Mesenchymal stem cell (in vitro differentiated cells and primary cell): ENCODE data around the gene STEAP3.

Experiments
- DNase-seq: peaks from one replicate; pipeline ENCODE4 v3.0.0-alpha.2; 2013
- H2AFZ ChIP-seq: one replicate; pipeline ENCODE4 v1.6.1; 2013; ENCODE audit warnings: low read depth, mild to moderate bottlenecking, control low read depth, inconsistent platforms, low read length, moderate library complexity
- H2AK5ac ChIP-seq: 2 replicates; pipeline ENCODE4 v1.6.1; 2013; ENCODE audit warnings: low read length, moderate library complexity, mild to moderate bottlenecking, inconsistent platforms; ENCODE audit not compliant: severe bottlenecking
- H2BK120ac ChIP-seq: one replicate; pipeline ENCODE4 v1.6.1; 2013; ENCODE audit warnings: low read depth, mild to moderate bottlenecking, inconsistent platforms, low read length, moderate library complexity
- H2BK12ac ChIP-seq, 2 experiments: one replicate each; pipeline ENCODE4 v1.6.1; 2013; ENCODE audit warnings: inconsistent platforms in 2 of 2, low read length in 2 of 2, mild to moderate bottlenecking in 2 of 2, moderate library complexity in 2 of 2, control low read depth in 1 of 2
- H2BK15ac ChIP-seq: one replicate; pipeline ENCODE4 v1.6.1; 2013; ENCODE audit warnings: mild to moderate bottlenecking, low read depth, inconsistent platforms; ENCODE audit not compliant: poor library complexity, severe bottlenecking
- H2BK5ac ChIP-seq: 2 replicates; pipeline ENCODE4 v1.6.1; 2013; ENCODE audit warnings: low read depth, mild to moderate bottlenecking, low read length, control low read depth, inconsistent platforms; ENCODE audit not compliant: poor library complexity, severe bottlenecking
- H3K14ac ChIP-seq, 2 experiments: one replicate each; pipeline ENCODE4 v1.6.1; 2013; ENCODE audit warnings: inconsistent platforms in 2 of 2, low read length in 2 of 2, control low read depth in 1 of 2, mild to moderate bottlenecking in 1 of 2, moderate library complexity in 1 of 2
- H3K18ac ChIP-seq, 2 experiments: one replicate each; pipeline ENCODE4 v1.6.1; 2013; ENCODE audit warnings: inconsistent platforms in 2 of 2, low read length in 2 of 2, control low read depth in 1 of 2, low read depth in 1 of 2, mild to moderate bottlenecking in 1 of 2
- H3K23ac ChIP-seq, 2 experiments: one replicate each; pipeline ENCODE4 v1.6.1; 2013; ENCODE audit warnings: inconsistent platforms in 2 of 2, low read length in 2 of 2, mild to moderate bottlenecking in 2 of 2, moderate library complexity in 2 of 2, control low read depth in 1 of 2
- H3K27ac ChIP-seq: 2 replicates; pipeline ENCODE4 v1.5.1; 2013; ENCODE audit warnings: mild to moderate bottlenecking, moderate library complexity, low read length, control low read depth, inconsistent platforms; ENCODE audit not compliant: poor library complexity, severe bottlenecking
- H3K27me3 ChIP-seq, 2 experiments: 2 replicates each; pipeline versions ENCODE4 v1.6.1 to v1.7.0; 2013; ENCODE audit warnings: low read length in 2 of 2, mild to moderate bottlenecking in 2 of 2, moderate library complexity in 2 of 2, control low read depth in 1 of 2, inconsistent platforms in 1 of 2; ENCODE audit not compliant: control insufficient read depth in 1 of 2, insufficient read depth in 1 of 2
- H3K36me3 ChIP-seq, 2 experiments: 2 replicates each; pipeline versions ENCODE4 v1.6.1 to v1.7.0; 2013; ENCODE audit warnings: low read length in 2 of 2, control low read depth in 1 of 2, inconsistent platforms in 1 of 2, low read depth in 1 of 2, mild to moderate bottlenecking in 1 of 2; ENCODE audit not compliant: insufficient read depth in 2 of 2, control insufficient read depth in 1 of 2
- H3K4ac ChIP-seq, 2 experiments: one replicate each; pipeline ENCODE4 v1.6.1; 2013; ENCODE audit warnings: inconsistent platforms in 2 of 2, low read length in 2 of 2, mild to moderate bottlenecking in 2 of 2, moderate library complexity in 2 of 2, control low read depth in 1 of 2, low read depth in 1 of 2
- H3K4me1 ChIP-seq: 2 replicates; pipeline ENCODE4 v1.6.1; 2013; ENCODE audit warnings: low read depth, low read length, control low read depth; ENCODE audit not compliant: control insufficient read depth, insufficient read depth
- H3K4me2 ChIP-seq: 2 replicates; pipeline ENCODE4 v1.6.1; 2013; ENCODE audit warnings: low read length, mild to moderate bottlenecking, inconsistent platforms; ENCODE audit not compliant: poor library complexity, severe bottlenecking
- H3K4me3 ChIP-seq, 2 experiments: 2 replicates each; pipeline versions ENCODE4 v1.5.1 to v1.7.0; 2013; ENCODE audit warnings: low read length in 2 of 2, mild to moderate bottlenecking in 2 of 2, control low read depth in 1 of 2, low read depth in 1 of 2; ENCODE audit not compliant: insufficient read depth in 1 of 2
- H3K79me1 ChIP-seq: replicated peaks from 2 replicates; pipeline ENCODE4 v1.6.1; 2013; ENCODE audit warnings: mild to moderate bottlenecking, control low read depth, low read length, inconsistent platforms; ENCODE audit not compliant: poor library complexity, severe bottlenecking
- H3K9ac ChIP-seq: 2 replicates; pipeline ENCODE4 v1.7.0; 2013; ENCODE audit warnings: mild to moderate bottlenecking, low read length, moderate library complexity
- H3K9me3 ChIP-seq: 2 replicates; pipeline ENCODE4 v1.7.0; 2013; ENCODE audit warnings: mild to moderate bottlenecking, low read length; ENCODE audit not compliant: control insufficient read depth
- H4K8ac ChIP-seq: one replicate; pipeline ENCODE4 v1.6.1; 2013; ENCODE audit warnings: inconsistent platforms, mild to moderate bottlenecking, low read length, moderate library complexity
- H4K91ac ChIP-seq: one replicate; pipeline ENCODE4 v1.6.1; 2013; ENCODE audit warnings: mild to moderate bottlenecking, low read length, inconsistent platforms
- WGBS: methylation state at CpG from one replicate; pipeline ENCODE4 v1.1.7; 2013; ENCODE audit warnings: mixed read lengths; 5-methylcytosine and 5-hydroxymethylcytosine counted together

Gene STEAP3

DNA sequence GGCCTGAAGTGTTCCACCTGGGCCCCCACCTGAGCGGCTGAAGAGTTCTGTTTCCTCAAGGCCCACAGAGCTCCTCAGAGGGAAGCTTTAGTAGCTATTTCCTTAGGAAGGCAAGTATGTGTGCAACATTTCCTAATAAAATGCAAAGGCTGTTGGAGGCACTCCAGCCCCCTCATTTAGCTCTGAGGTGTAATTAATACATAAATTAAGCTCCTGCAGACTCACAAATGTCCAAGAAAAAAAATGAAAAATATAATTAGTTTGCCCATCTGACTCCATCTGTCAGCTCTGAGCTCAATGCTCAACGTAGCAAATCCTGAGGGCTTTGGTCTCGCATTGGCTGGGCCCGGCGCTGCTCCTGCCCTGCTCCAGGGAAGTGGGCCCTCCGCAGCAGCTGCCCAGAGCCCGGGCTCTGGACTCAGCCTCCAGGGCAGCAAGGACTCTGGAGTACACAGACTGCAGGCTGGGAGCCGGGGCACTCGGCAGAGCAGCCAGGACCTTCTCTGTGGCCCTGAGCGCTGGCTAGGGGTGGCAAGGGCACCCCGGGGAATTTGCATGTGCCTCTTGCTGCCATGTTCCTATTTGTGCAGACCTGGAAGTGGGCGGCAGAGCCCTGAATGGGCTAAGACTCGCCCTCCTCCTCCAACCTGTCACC, 41.7 kb upstream of the STEAP3 start:
- no peak overlapping the region for H4K91ac ChIP-seq
- WGBS: 87% methylated on average over 9 of the region's 13 CpGs
- H3K27me3 ChIP-seq: peaks cover 8 to 18% of the 10 kb centered on the region in 2 experiments

GRCh38 chr2:119184512-119184911, 39.1 kb upstream of the STEAP3 start:
- H3K36me3 ChIP-seq: no peaks in the 10 kb centered on the region
- H3K4me2 ChIP-seq: no peak overlapping the region
- H2AK5ac ChIP-seq: no peak overlapping the region
- H3K9me3 ChIP-seq: no peaks in the 10 kb centered on the region
- DNase-seq: no peak
- H3K14ac ChIP-seq: no peak overlapping the region
- H3K27ac ChIP-seq: no peak overlapping the region
- H2BK15ac ChIP-seq: no peak overlapping the region
- peaks cover 11% of the 10 kb centered on the region for H3K4me1 ChIP-seq
- no peak overlapping the region for H3K18ac ChIP-seq
- no peak overlapping the region for H3K23ac ChIP-seq
- no peak overlapping the region for H3K4ac ChIP-seq
- no peak overlapping the region for H3K9ac ChIP-seq
- no peak overlapping the region for H2BK120ac ChIP-seq
- H3K4me3 ChIP-seq: no peak overlapping the region
- peaks cover 8 to 18% of the 10 kb centered on the region in 2 experiments for H3K27me3 ChIP-seq
- no peaks in the 10 kb centered on the region for H3K79me1 ChIP-seq
- H4K91ac ChIP-seq: no peak overlapping the region
- no peak overlapping the region for H2BK5ac ChIP-seq
- no peak overlapping the region for H2AFZ ChIP-seq
- no peak overlapping the region for H2BK12ac ChIP-seq
- WGBS: 71% methylated on average over 4 of the region's 7 CpGs
- H4K8ac ChIP-seq: no peak overlapping the region

More for the DNA sequence above, 41.7 kb upstream of the STEAP3 start:
- Histone ChIP-seq H3K9ac (no peak overlapping the region), H3K14ac (no peak overlapping the region), H3K4me3 (no peak overlapping the region), H2BK12ac (no peak overlapping the region), H2BK120ac (no peak overlapping the region), H3K4me2 (no peak overlapping the region), H3K23ac (no peak overlapping the region), H2BK5ac (no peak overlapping the region), H2AFZ (no peak overlapping the region), H3K79me1 (no peaks in the 10 kb centered on the region), H2BK15ac (no peak overlapping the region), H4K8ac (no peak overlapping the region), H3K36me3 (no peaks in the 10 kb centered on the region), H3K4ac (no peak overlapping the region), H3K27ac (no peak overlapping the region), H2AK5ac (no peak overlapping the region), H3K18ac (no peak overlapping the region), H3K4me1 (peaks cover 18% of the 10 kb centered on the region), H3K9me3 (no peaks in the 10 kb centered on the region)
- no peak for DNase-seq

DNA sequence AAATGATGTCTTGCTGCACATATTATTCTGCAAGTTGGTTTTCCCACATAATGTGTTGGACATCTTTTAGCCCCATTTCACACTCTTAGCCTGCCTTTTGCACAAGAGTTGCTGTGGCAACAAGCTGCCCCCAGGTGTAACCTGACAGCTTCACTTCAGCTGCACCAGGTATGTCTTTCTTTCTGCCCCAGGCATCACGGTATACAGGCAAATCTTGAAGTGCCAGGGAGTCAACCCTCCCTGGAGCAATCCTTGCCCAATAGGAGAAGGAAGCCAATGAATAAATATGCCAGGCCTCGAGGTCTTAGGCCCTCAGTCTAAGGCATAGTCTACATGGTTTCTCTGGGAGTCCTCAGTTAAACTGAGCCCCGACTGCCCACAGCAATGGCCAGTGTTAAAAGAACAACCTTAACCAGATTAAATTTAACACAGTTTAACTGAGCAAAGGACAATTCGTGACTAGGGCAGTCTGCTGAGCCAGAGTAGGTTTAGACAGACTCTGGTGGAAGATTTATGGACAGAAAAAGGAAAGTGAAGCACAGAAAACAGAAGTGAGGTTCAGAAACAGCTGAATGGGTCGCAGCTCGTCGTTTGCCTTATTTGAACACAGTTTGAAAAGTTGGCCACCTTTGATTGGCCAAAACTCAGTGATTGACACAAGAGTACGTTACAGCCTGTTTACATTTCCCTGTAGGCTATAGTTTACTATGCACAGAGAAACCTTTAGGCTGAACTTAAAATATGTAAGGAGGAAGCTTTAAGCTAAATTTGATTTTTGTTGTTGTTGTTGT, 33.1 kb upstream of the STEAP3 start:
- Histone ChIP-seq H3K4me1 (no peaks in the 10 kb centered on the region), H3K23ac (no peak overlapping the region), H3K27ac (no peak overlapping the region), H3K4me2 (no peak overlapping the region), H2BK5ac (no peak overlapping the region), H3K4me3 (no peak overlapping the region), H2BK15ac (no peak overlapping the region), H3K14ac (no peak overlapping the region), H3K79me1 (no peaks in the 10 kb centered on the region), H4K8ac (no peak overlapping the region), H3K4ac (no peak overlapping the region), H3K18ac (no peak overlapping the region), H3K27me3 (peaks cover 10 to 17% of the 10 kb centered on the region in 2 experiments), H3K9ac (no peak overlapping the region), H3K36me3 (no peaks in the 10 kb centered on the region), H4K91ac (no peak overlapping the region), H2AFZ (no peak overlapping the region), H2BK12ac (no peak overlapping the region), H2BK120ac (no peak overlapping the region), H3K9me3 (no peaks in the 10 kb centered on the region), H2AK5ac (no peak overlapping the region)
- no peak for DNase-seq
- 56% methylated on average over 7 of the region's 8 CpGs for WGBS

- Histone ChIP-seq H2BK5ac (no peak overlapping the region), H3K4me3 (no peak overlapping the region), H4K8ac (no peak overlapping the region), H3K79me1 (no peaks in the 10 kb centered on the region), H3K4me2 (no peak overlapping the region), H3K36me3 (no peaks in the 10 kb centered on the region), H3K18ac (no peak overlapping the region), H3K27ac (no peak overlapping the region), H3K4ac (no peak overlapping the region), H2BK15ac (no peak overlapping the region), H2BK120ac (no peak overlapping the region), H2BK12ac (no peak overlapping the region), H2AFZ (no peak overlapping the region), H2AK5ac (no peak overlapping the region), H3K14ac (no peak overlapping the region), H3K27me3 (peaks cover 7 to 19% of the 10 kb centered on the region in 2 experiments), H3K9ac (no peak overlapping the region), H4K91ac (no peak overlapping the region), H3K9me3 (no peaks in the 10 kb centered on the region), H3K4me1 (no peaks in the 10 kb centered on the region), H3K23ac (no peak overlapping the region)
- no peak for DNase-seq
- WGBS: 86% methylated on average over 4 of the region's 6 CpGs
Observed at GRCh38 chr2:119192893-119193292, 30.7 kb upstream of the STEAP3 start.
